DMS 273 (cell line): Measurements from ENCODE around the gene CEND1.
"Not testable (repeated sequence)": the region's sequence is repeated elsewhere in the genome, so short reads cannot be mapped to it uniquely, and the experiment has no call there.

Experiments
- DNase-seq: peaks from one replicate; lab custom pipeline; 2025; ENCODE audit not compliant: unreplicated experiment; lab: John Stamatoyannopoulos, UW

CEND1 gene

GRCh38 chr11:765025-765801 is 24.7 kb downstream of the CEND1 start:
- peak; percentile 79 for DNase-seq

- DNase-seq = peak; percentile 46
Measured at GRCh38 chr11:764322-765024, 25.4 kb downstream of the CEND1 start.

GRCh38 chr11:763549-764321 is 26.2 kb downstream of the CEND1 start:
- DNase-seq = no peak

GRCh38 chr11:763073-763463 is 26.8 kb downstream of the CEND1 start:
- no peak for DNase-seq

GRCh38 chr11:762421-763072 is 27.3 kb downstream of the CEND1 start:
- DNase-seq = peak; percentile 94

- no peak for DNase-seq
Measured at GRCh38 chr11:761526-762108, 28.3 kb downstream of the CEND1 start.

- no peak for DNase-seq
Measured at GRCh38 chr11:760236-760635, 29.7 kb downstream of the CEND1 start.

- no peak for DNase-seq
Measured at GRCh38 chr11:749731-750130, 40.2 kb downstream of the CEND1 start.

- no peak for DNase-seq
Measured at GRCh38 chr11:748007-748359, 41.9 kb downstream of the CEND1 start.

GRCh38 chr11:747158-748006 is 42.5 kb downstream of the CEND1 start, which contains the start of gene TALDO1:
TSS of gene TALDO1 (plus strand) at chr11:747464. CDS start at chr11:747482, 18 bp downstream.
- peak; percentile 94 for DNase-seq

- peak; percentile 53 for DNase-seq
Measured at GRCh38 chr11:746289-747157, 43.4 kb downstream of the CEND1 start.

- DNase-seq = no peak
Measured at GRCh38 chr11:745428-745827, 44.5 kb downstream of the CEND1 start.

GRCh38 chr11:742571-743201 is 47.2 kb downstream of the CEND1 start:
- DNase-seq = no peak

GRCh38 chr11:742156-742546 is 47.7 kb downstream of the CEND1 start:
- DNase-seq = no peak

- not testable (repeated sequence) for DNase-seq
Measured at GRCh38 chr11:737899-738298, 52.0 kb downstream of the CEND1 start.

GRCh38 chr11:737366-737765 is 52.5 kb downstream of the CEND1 start:
- no peak for DNase-seq
